K562 (cell line): ENCODE data around the gene MAP3K7CL. TPM values are rescaled to one million over a fixed set of nuclear protein-coding genes. Genes with fewer than 3 reads are reported as not detected.

Experiments used
- ATF2 ChIP-seq: sonication (generic); formaldehyde crosslinking; IDR thresholded peaks from 2 replicates; pipeline ENCODE4 v1.8.1; 2022; ENCODE audit warnings: missing genetic modification reagents
- CTCF ChIP-seq, 3 experiments: IDR thresholded peaks in 2 of 3; conservative IDR thresholded peaks in 1 of 3; 2 replicates each; pipeline ENCODE4 v1.5.1; 2011 to 2012; ENCODE audit warnings: low read length in 3 of 3, mild to moderate bottlenecking in 3 of 3, control low read depth in 2 of 3, improper control_type of control experiment in 1 of 3, inconsistent platforms in 1 of 3, low read depth in 1 of 3, mixed read lengths in 1 of 3, moderate library complexity in 1 of 3; ENCODE audit not compliant: insufficient read depth in 2 of 3
- DEAF1 ChIP-seq: fragments of 450-650 bp; formaldehyde crosslinking; IDR thresholded peaks from 2 replicates; pipeline ENCODE4 v1.4.0; 2020; ENCODE audit warnings: mild to moderate bottlenecking, moderate library complexity
- DPF2 ChIP-seq: fragments of 450-650 bp; IDR thresholded peaks from 2 replicates; pipeline ENCODE4 v1.6.1; 2016
- ERF ChIP-seq: fragments of 450-650 bp; formaldehyde crosslinking; IDR thresholded peaks from 2 replicates; pipeline ENCODE4 v1.4.0; 2020; ENCODE audit warnings: mild to moderate bottlenecking, mixed read lengths
- FOSL1 ChIP-seq: fragments of 200-800 bp; sonication (Bioruptor generic); conservative IDR thresholded peaks from 2 replicates; pipeline ENCODE4 v1.6.1; 2016; ENCODE audit warnings: missing genetic modification characterization, missing compliant biosample characterization
- FOXK1 ChIP-seq: sonication (generic); formaldehyde crosslinking; IDR thresholded peaks from 2 replicates; pipeline ENCODE4 v1.8.0; 2022; ENCODE audit warnings: missing genetic modification reagents, mild to moderate bottlenecking, borderline replicate concordance
- HDAC2 ChIP-seq: fragments of 450-650 bp; IDR thresholded peaks from 2 replicates; pipeline ENCODE4 v1.6.1; 2016; ENCODE audit warnings: mild to moderate bottlenecking
- JUNB ChIP-seq: fragments of 450-650 bp; formaldehyde crosslinking; conservative IDR thresholded peaks from 2 replicates; pipeline ENCODE4 v1.4.0; 2020; ENCODE audit warnings: mild to moderate bottlenecking
- KDM4B ChIP-seq, 2 experiments: fragments of 450-650 bp in 1 of 2; sonication (generic) in 1 of 2; IDR thresholded peaks; 2 replicates each; pipeline ENCODE4 v1.6.1; 2016 to 2017; ENCODE audit warnings: borderline replicate concordance in 2 of 2, antibody characterized with exemption in 1 of 2, low read depth in 1 of 2, mild to moderate bottlenecking in 1 of 2
- RNF219 ChIP-seq: fragments of 250-450 bp; sonication (Bioruptor Pico); IDR thresholded peaks from 2 replicates; pipeline ENCODE4 v1.5.0; 2022; ENCODE audit warnings: mild to moderate bottlenecking
- SMAD2 ChIP-seq: fragments of 150-350 bp; IDR thresholded peaks from 2 replicates; pipeline ENCODE4 v1.6.1; 2014; ENCODE audit warnings: low read depth, mild to moderate bottlenecking, low read length
- TAL1 ChIP-seq: fragments of 450-650 bp; IDR thresholded peaks from 2 replicates; pipeline ENCODE4 v1.6.1; 2016; ENCODE audit warnings: mild to moderate bottlenecking
- TFAM ChIP-seq: fragments of 250-450 bp; sonication (Bioruptor Pico); conservative IDR thresholded peaks from 2 replicates; pipeline ENCODE4 v1.5.0; 2021; ENCODE audit warnings: mild to moderate bottlenecking, moderate library complexity
- ZFP91 ChIP-seq: sonication (generic); formaldehyde crosslinking; IDR thresholded peaks from 2 replicates; pipeline ENCODE4 v1.8.0; 2022; ENCODE audit warnings: mild to moderate bottlenecking, missing genetic modification reagents
- ZNF217 ChIP-seq: sonication (generic); formaldehyde crosslinking; IDR thresholded peaks from 2 replicates; pipeline ENCODE4 v1.8.0; 2022; ENCODE audit warnings: mild to moderate bottlenecking, missing genetic modification reagents
- ZNF316 ChIP-seq: fragments of 450-650 bp; IDR thresholded peaks from 2 replicates; pipeline ENCODE4 v1.6.1; 2016
- ZNF766 ChIP-seq: fragments of 200-800 bp; sonication (Bioruptor generic); conservative IDR thresholded peaks from 2 replicates; pipeline ENCODE4 v1.6.1; 2016; ENCODE audit warnings: missing genetic modification characterization, missing compliant biosample characterization
- ZNF778 ChIP-seq: fragments of 450-650 bp; formaldehyde crosslinking; IDR thresholded peaks from 2 replicates; pipeline ENCODE4 v1.4.0; 2020; ENCODE audit warnings: mild to moderate bottlenecking, moderate library complexity
- polyA plus RNA-seq, 8 experiments: library from polyadenylated mRNA; depleted of rRNA in 4 of 8; stranded (reverse) in 5 of 8; unstranded in 3 of 8; fragments of >200 nt; fragmentation: Nextera tagmentation in 2 of 8; fragmentation: Illumina TruSeq in 1 of 8; extraction: Ambion mirVana in 2 of 8; extraction: Trizol in 1 of 8; gene quantifications; 2 replicates each; pipeline versions ENCODE4 v1.2.1 to v1.2.3, GENCODE V29; 2011 to 2014; ENCODE audit warnings: inconsistent platforms in 1 of 8, missing spikeins in 1 of 8
- total RNA-seq, 7 experiments: library from RNA; depleted of rRNA in 6 of 7; stranded (reverse); fragments of >200 nt in 6 of 7; fragmentation: Illumina TruSeq in 2 of 7; extraction: Trizol in 2 of 7; gene quantifications; 2 replicates each; pipeline versions ENCODE4 v1.2.1 to v1.2.3, GENCODE V29; 2011 to 2021; ENCODE audit warnings: low replicate concordance in 1 of 7

Gene MAP3K7CL
- total and polyA plus RNA-seq, 9 of the 15 experiments (the other 6 are each of a cell fraction or from before 2014, with no cell fraction given) = 0.13 to 0.15 (median 0.14) TPM; not detected in 6

- TF ChIP-seq DEAF1 (CRISPR knock-in tag) = 0 out of 2 replicates have a peak, but pooled peaks have one; percentile 38
- peak in 1 of 3 experiments; percentile 36; a peak in 2 of 6 replicates for TF ChIP-seq CTCF (IDR thresholded peaks at IDR 0.05 in 2 of 3, conservative IDR thresholded peaks at IDR 0.05 in 1 of 3; ENCODE audit: insufficient read depth in 2 of 3, low read depth in 1 of 3, low read length in 3 of 3)
- no peak for TF ChIP-seq TFAM
- 0 out of 2 replicates have a peak, but pooled peaks have one; percentile 15 for TF ChIP-seq DPF2
- TF ChIP-seq ZNF217 (CRISPR knock-in tag) = no peak
- no peak for TF ChIP-seq ZNF778 (CRISPR knock-in tag)
- no peak for TF ChIP-seq KDM4B (IDR thresholded peaks at IDR 0.05; ENCODE audit: borderline replicate concordance in 2 of 2, low read depth in 1 of 2)
- no peak for TF ChIP-seq FOXK1 (CRISPR knock-in tag)
- no peak for TF ChIP-seq ZNF316
- peak; percentile 59; the same call in 1 of the 2 replicates for TF ChIP-seq FOSL1
- TF ChIP-seq ZFP91 = no peak
- TF ChIP-seq RNF219 = no peak
- no peak for TF ChIP-seq ZNF766
- no peak for TF ChIP-seq ERF (CRISPR knock-in tag)
- TF ChIP-seq SMAD2 = no peak
- TF ChIP-seq JUNB = no peak
- TF ChIP-seq TAL1 = no peak
- no peak for TF ChIP-seq HDAC2
- TF ChIP-seq ATF2 = no peak
Measured at GRCh38 chr21:29092102-29092959, 38.1 kb upstream of the MAP3K7CL start (continued).
